ENCODE data around the gene IL1R2.

- TF ChIP-seq POLR2A (IDR thresholded peaks at IDR 0.05; ENCODE audit: low read depth, low read length) (no peak), POLR2AphosphoS5 (IDR thresholded peaks at IDR 0.05; ENCODE audit: low read depth, low read length) (no peak), TAF1 (IDR thresholded peaks at IDR 0.05; ENCODE audit: borderline replicate concordance, low read depth, low read length) (no peak)
Observed at GRCh38 chr2:102018823-102019445, 27.2 kb downstream of the IL1R2 start.

Data from GM12892 (cell line).